ENCODE results near the gene DGKK. TPM values are rescaled to one million over a fixed set of nuclear protein-coding genes. Genes with fewer than 3 reads are reported as not detected.
A peak's percentile ranks its signal among the peaks of the same experiment; 100 is the strongest.

DGKK gene, protein sequence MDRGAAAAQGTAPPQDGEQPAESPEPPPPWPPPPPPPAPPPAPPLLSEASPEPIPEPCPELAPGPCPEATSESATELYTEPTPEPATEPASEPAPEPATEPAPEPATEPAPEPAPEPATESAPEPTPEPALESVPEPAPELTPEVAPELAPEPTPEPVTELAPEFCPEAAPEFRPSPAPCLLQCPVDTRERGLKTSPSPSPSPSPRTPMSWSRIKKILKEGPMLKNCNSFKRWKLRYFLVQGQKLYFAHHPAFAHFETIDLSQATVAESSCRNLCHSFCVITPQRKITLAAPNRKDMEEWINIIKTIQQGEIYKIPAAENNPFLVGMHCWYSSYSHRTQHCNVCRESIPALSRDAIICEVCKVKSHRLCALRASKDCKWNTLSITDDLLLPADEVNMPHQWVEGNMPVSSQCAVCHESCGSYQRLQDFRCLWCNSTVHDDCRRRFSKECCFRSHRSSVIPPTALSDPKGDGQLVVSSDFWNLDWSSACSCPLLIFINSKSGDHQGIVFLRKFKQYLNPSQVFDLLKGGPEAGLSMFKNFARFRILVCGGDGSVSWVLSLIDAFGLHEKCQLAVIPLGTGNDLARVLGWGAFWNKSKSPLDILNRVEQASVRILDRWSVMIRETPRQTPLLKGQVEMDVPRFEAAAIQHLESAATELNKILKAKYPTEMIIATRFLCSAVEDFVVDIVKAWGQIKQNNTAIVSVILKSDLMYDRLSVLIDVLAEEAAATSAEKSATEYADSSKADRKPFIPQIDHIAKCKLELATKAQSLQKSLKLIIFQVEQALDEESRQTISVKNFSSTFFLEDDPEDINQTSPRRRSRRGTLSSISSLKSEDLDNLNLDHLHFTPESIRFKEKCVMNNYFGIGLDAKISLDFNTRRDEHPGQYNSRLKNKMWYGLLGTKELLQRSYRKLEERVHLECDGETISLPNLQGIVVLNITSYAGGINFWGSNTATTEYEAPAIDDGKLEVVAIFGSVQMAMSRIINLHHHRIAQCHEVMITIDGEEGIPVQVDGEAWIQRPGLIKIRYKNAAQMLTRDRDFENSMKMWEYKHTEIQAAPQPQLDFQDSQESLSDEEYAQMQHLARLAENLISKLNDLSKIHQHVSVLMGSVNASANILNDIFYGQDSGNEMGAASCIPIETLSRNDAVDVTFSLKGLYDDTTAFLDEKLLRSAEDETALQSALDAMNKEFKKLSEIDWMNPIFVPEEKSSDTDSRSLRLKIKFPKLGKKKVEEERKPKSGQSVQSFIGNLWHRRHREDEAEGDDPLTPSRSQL
- total RNA-seq: not detected in 2 replicates

DNA sequence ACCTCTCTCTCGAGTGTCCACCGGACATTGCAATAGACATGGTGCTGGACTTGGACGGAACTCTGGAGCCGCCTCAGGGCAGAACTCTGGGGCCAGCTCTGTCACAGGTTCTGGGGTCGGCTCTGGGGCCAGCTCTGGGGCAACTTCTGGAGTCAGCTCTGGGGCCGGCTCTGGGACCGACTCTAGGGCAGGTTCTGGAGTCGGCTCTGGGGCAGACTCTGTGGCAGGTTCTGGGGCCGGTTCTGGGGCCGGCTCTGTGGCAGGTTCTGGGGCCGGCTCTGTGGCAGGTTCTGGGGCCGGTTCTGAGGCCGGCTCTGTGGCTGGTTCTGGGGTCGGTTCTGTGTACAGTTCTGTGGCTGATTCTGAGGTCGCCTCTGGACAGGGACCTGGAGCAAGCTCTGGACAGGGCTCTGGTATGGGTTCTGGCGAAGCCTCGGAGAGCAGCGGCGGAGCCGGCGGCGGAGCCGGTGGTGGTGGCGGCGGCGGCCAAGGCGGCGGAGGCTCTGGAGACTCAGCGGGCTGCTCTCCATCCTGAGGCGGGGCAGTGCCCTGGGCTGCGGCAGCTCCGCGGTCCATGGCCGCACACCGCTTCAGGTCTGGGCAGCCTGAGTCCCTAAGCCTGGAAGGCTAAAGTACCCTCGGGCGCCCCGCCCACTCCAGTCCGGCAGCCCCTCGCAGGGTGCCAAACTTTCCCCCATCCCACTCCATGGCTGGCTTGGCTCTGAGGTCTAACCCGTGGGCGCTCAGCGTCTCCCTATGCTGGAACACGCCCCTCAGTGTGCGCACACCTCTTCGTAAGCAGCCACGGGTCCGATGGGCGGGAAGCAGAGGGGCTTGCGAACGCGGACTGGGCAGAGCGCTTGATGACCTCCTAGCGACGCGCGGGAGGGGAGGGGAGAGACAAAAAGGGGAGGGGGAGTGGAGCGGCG, at the start of gene DGKK:
Gene DGKK, minus strand, starts transcription at position 723 of the 929 bp plus-strand sequence. Its CDS starts 147 bp downstream, at position 576.
- Histone ChIP-seq H3K9me3 (ENCODE audit: low read depth, low read length) (no peaks in the 10 kb centered on the region), H3K4me1 (ENCODE audit: insufficient read depth, low read length) (no peaks in the 10 kb centered on the region), H3K79me2 (ENCODE audit: insufficient read depth, low read length) (no peaks in the 10 kb centered on the region), H3K27me3 (ENCODE audit: insufficient read depth, low read length) (peaks cover 49% of the 10 kb centered on the region), H3K36me3 (ENCODE audit: insufficient read depth, low read length) (no peaks in the 10 kb centered on the region), H3K27ac (ENCODE audit: low read depth, low read length) (no peak within 1 kb of the TSS), H3K4me3 (ENCODE audit: insufficient read depth, low read length) (no peak within 1 kb of the TSS), H4K20me1 (ENCODE audit: insufficient read depth, low read length) (no peaks in the 10 kb centered on the region), H2AFZ (ENCODE audit: low read length) (no peak within 1 kb of the TSS), H3K4me2 (ENCODE audit: insufficient read depth, low read length) (no peak within 1 kb of the TSS)
- peak; percentile 36 for DNase-seq (ENCODE audit: insufficient read length, low spot score, missing footprints)
- TF ChIP-seq, protein P1, sequence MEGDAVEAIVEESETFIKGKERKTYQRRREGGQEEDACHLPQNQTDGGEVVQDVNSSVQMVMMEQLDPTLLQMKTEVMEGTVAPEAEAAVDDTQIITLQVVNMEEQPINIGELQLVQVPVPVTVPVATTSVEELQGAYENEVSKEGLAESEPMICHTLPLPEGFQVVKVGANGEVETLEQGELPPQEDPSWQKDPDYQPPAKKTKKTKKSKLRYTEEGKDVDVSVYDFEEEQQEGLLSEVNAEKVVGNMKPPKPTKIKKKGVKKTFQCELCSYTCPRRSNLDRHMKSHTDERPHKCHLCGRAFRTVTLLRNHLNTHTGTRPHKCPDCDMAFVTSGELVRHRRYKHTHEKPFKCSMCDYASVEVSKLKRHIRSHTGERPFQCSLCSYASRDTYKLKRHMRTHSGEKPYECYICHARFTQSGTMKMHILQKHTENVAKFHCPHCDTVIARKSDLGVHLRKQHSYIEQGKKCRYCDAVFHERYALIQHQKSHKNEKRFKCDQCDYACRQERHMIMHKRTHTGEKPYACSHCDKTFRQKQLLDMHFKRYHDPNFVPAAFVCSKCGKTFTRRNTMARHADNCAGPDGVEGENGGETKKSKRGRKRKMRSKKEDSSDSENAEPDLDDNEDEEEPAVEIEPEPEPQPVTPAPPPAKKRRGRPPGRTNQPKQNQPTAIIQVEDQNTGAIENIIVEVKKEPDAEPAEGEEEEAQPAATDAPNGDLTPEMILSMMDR (IDR thresholded peaks at IDR 0.05; ENCODE audit: extremely low read depth, low read depth, low read length): no peak

DNA sequence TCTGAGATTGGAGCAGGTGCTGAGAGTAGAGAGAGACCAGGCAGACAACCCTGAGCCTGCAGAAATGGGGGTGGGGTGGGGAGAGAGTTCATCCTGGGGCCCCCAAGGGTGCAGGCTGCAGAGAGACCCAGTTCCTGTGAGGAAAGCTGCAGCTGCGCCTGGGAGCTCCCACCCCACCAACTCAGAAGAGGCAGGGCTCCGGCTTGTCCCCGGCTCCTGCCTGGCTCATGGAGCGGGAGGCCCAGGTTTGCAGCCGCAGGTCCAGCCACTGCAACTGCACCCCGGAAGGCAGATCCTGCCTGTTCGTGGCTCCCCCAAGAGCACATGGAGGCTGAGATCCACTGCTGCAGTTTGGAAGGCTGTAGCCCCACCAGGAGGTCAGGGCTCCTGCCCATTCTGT, 44.2 kb upstream of the DGKK start:
- no peaks in the 10 kb centered on the region for H3K9me3 ChIP-seq (ENCODE audit: low read depth, low read length)
- H3K4me2 ChIP-seq (ENCODE audit: insufficient read depth, low read length): no peak overlapping the region
- no peak overlapping the region for H3K27ac ChIP-seq (ENCODE audit: low read depth, low read length)
- H3K4me1 ChIP-seq (ENCODE audit: insufficient read depth, low read length): no peaks in the 10 kb centered on the region
- H3K27me3 ChIP-seq (ENCODE audit: insufficient read depth, low read length): no peaks in the 10 kb centered on the region
- H3K36me3 ChIP-seq (ENCODE audit: insufficient read depth, low read length): no peaks in the 10 kb centered on the region
- no peaks in the 10 kb centered on the region for H4K20me1 ChIP-seq (ENCODE audit: insufficient read depth, low read length)
- H3K4me3 ChIP-seq (ENCODE audit: insufficient read depth, low read length): no peak overlapping the region
- TF ChIP-seq, protein P1 (IDR thresholded peaks at IDR 0.05; ENCODE audit: extremely low read depth, low read depth, low read length): no peak
- H3K79me2 ChIP-seq (ENCODE audit: insufficient read depth, low read length): no peaks in the 10 kb centered on the region
- no peak overlapping the region for H2AFZ ChIP-seq (ENCODE audit: low read length)
- no peak for DNase-seq (ENCODE audit: insufficient read length, low spot score, missing footprints)

DNA sequence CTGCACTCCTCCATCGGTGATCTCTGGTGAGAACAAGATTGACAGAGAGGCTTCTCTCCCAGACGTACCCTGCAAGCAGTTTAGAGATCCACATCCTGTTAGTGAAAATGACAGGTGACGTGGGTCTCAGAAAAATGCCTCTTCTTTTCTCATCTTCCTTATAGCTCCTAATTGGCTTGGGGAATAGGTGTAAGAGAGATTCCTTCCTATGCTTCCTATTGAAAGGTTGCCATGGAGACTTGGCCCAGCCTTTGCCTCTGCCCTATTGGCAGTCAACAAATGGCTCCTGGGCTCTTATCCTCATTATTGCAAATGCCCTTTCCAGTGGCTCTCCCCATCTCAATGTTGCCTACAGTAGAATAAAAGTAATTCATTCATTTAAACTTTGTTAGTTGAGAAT, 26.5 kb upstream of the DGKK start:
- no peak overlapping the region for H3K4me3 ChIP-seq (ENCODE audit: insufficient read depth, low read length)

More for the DNA sequence above, 26.5 kb upstream of the DGKK start:
- Histone ChIP-seq H2AFZ (ENCODE audit: low read length) (no peak overlapping the region), H4K20me1 (ENCODE audit: insufficient read depth, low read length) (no peaks in the 10 kb centered on the region), H3K36me3 (ENCODE audit: insufficient read depth, low read length) (no peaks in the 10 kb centered on the region), H3K27me3 (ENCODE audit: insufficient read depth, low read length) (peaks cover 4% of the 10 kb centered on the region), H3K9me3 (ENCODE audit: low read depth, low read length) (no peaks in the 10 kb centered on the region), H3K4me1 (ENCODE audit: insufficient read depth, low read length) (no peaks in the 10 kb centered on the region), H3K4me2 (ENCODE audit: insufficient read depth, low read length) (no peak overlapping the region), H3K27ac (ENCODE audit: low read depth, low read length) (no peak overlapping the region), H3K79me2 (ENCODE audit: insufficient read depth, low read length) (no peaks in the 10 kb centered on the region)
- TF ChIP-seq, protein P1 (IDR thresholded peaks at IDR 0.05; ENCODE audit: extremely low read depth, low read depth, low read length): no peak
- DNase-seq (ENCODE audit: insufficient read length, low spot score, missing footprints): no peak
